C4-2B (cell line): Measurements from ENCODE around the gene SULT1C3.

ENCODE experiments used
- CTCF ChIP-seq: fragments of 450-650 bp; conservative IDR thresholded peaks from 2 replicates; pipeline ENCODE4 v1.5.1; 2017; ENCODE audit warnings: mild to moderate bottlenecking
- ZFX ChIP-seq: fragments of 450-650 bp; IDR thresholded peaks from 2 replicates; pipeline ENCODE4 v1.6.1; 2017

- TF ChIP-seq ZFX (no peak), CTCF (no peak)
These were observed 38.9 kb downstream of the SULT1C3 start for GRCh38 chr2:108278631-108279030.
